ENCODE measurements around the gene KCNJ18. TPM values are rescaled to one million over a fixed set of nuclear protein-coding genes. Genes with fewer than 3 reads are reported as not detected.
"Not testable (repeated sequence)": the region's sequence is repeated elsewhere in the genome, so short reads cannot be mapped to it uniquely, and the experiment has no call there.

KCNJ18 gene
- total RNA-seq, 1 donor from 2014 or later, result not detected

GRCh38 chr17:21742326-21742725 is 50.0 kb downstream of the KCNJ18 start:
- Mint-ChIP-seq H3K9me3 (peaks cover under 1% of the 10 kb centered on the region), H3K27me3 (ENCODE audit: low read depth) (no peaks in the 10 kb centered on the region)
- intact Hi-C loops (cut with micrococcal nuclease), result no loop called here

GRCh38 chr17:21744151-21744550 is 51.8 kb downstream of the KCNJ18 start:
- H3K27me3 Mint-ChIP-seq (ENCODE audit: low read depth); H3K27ac Mint-ChIP-seq; H3K9me3 Mint-ChIP-seq; DNase-seq (ENCODE audit: low spot score); H3K4me3 Mint-ChIP-seq (ENCODE audit: low read depth); H3K4me1 Mint-ChIP-seq (ENCODE audit: low read depth); H3K36me3 Mint-ChIP-seq (ENCODE audit: low read depth); intact Hi-C loops (cut with micrococcal nuclease): not testable (repeated sequence)

More at GRCh38 chr17:21742326-21742725, 50.0 kb downstream of the KCNJ18 start:
- Mint-ChIP-seq H3K27ac (no peak overlapping the region), H3K4me1 (ENCODE audit: low read depth) (no peaks in the 10 kb centered on the region), H3K4me3 (ENCODE audit: low read depth) (no peak overlapping the region), H3K36me3 (ENCODE audit: low read depth) (no peaks in the 10 kb centered on the region)
- no peak for DNase-seq (ENCODE audit: low spot score)

- intact Hi-C loops (cut with micrococcal nuclease); H3K27me3 Mint-ChIP-seq (ENCODE audit: low read depth); H3K9me3 Mint-ChIP-seq; H3K4me3 Mint-ChIP-seq (ENCODE audit: low read depth); H3K36me3 Mint-ChIP-seq (ENCODE audit: low read depth); H3K27ac Mint-ChIP-seq; H3K4me1 Mint-ChIP-seq (ENCODE audit: low read depth); DNase-seq (ENCODE audit: low spot score): not testable (repeated sequence)
Observed at GRCh38 chr17:21744621-21745020, 52.3 kb downstream of the KCNJ18 start.

GRCh38 chr17:21745385-21746054 is 53.2 kb downstream of the KCNJ18 start:
- DNase-seq (ENCODE audit: low spot score); H3K36me3 Mint-ChIP-seq (ENCODE audit: low read depth); H3K4me1 Mint-ChIP-seq (ENCODE audit: low read depth); H3K27ac Mint-ChIP-seq; intact Hi-C loops (cut with micrococcal nuclease); H3K4me3 Mint-ChIP-seq (ENCODE audit: low read depth); H3K9me3 Mint-ChIP-seq; H3K27me3 Mint-ChIP-seq (ENCODE audit: low read depth): not testable (repeated sequence)

- H3K4me3 Mint-ChIP-seq (ENCODE audit: low read depth); H3K4me1 Mint-ChIP-seq (ENCODE audit: low read depth); H3K27ac Mint-ChIP-seq; H3K27me3 Mint-ChIP-seq (ENCODE audit: low read depth); intact Hi-C loops (cut with micrococcal nuclease); DNase-seq (ENCODE audit: low spot score); H3K9me3 Mint-ChIP-seq; H3K36me3 Mint-ChIP-seq (ENCODE audit: low read depth): not testable (repeated sequence)
Observed at GRCh38 chr17:21746415-21746814, 54.1 kb downstream of the KCNJ18 start.

DNA sequence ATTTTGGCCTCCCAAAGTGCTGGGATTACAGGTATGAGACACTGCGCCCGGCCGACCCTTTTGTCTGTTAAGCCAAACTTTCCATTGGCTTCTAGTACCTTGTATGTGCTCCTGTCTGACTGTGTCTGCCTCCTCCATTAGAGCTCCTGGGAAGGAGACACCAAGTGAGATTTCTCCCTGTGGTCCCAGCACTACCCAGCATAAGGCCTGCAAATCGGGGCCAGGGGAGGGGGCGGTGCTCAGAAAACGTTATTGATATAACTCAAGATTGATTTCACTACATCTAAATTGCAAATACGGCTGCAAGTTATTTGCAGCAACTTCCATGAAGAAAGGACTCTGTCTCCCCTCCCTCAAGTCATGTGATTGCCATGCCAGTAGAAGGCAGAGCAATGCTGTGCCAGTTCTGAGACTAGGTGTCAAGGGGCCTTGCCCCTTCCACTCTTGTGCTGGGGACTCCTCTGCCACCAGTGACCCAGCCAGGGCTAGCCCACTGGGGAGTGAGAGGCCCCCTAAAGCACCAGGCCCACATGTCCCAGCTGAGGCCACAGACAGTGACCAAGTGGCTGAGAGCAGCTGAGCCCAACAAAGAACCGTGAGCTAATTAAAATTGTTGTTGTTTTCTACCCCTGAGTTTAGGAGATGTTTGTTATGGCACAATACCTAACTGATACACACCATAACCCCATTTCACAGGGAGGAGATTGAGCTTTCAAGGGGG is 55.0 kb downstream of the KCNJ18 start:
- H3K9me3 Mint-ChIP-seq; H3K4me3 Mint-ChIP-seq (ENCODE audit: low read depth); H3K36me3 Mint-ChIP-seq (ENCODE audit: low read depth); H3K27ac Mint-ChIP-seq; H3K27me3 Mint-ChIP-seq (ENCODE audit: low read depth); DNase-seq (ENCODE audit: low spot score); intact Hi-C loops (cut with micrococcal nuclease); H3K4me1 Mint-ChIP-seq (ENCODE audit: low read depth): not testable (repeated sequence)

- DNase-seq (ENCODE audit: low spot score); H3K27ac Mint-ChIP-seq; H3K36me3 Mint-ChIP-seq (ENCODE audit: low read depth); H3K4me1 Mint-ChIP-seq (ENCODE audit: low read depth); H3K4me3 Mint-ChIP-seq (ENCODE audit: low read depth); H3K27me3 Mint-ChIP-seq (ENCODE audit: low read depth); intact Hi-C loops (cut with micrococcal nuclease); H3K9me3 Mint-ChIP-seq: not testable (repeated sequence)
Observed at GRCh38 chr17:21748686-21749085, 56.4 kb downstream of the KCNJ18 start.

GRCh38 chr17:21749696-21750531 is 57.6 kb downstream of the KCNJ18 start:
- H3K4me1 Mint-ChIP-seq (ENCODE audit: low read depth); H3K36me3 Mint-ChIP-seq (ENCODE audit: low read depth); H3K9me3 Mint-ChIP-seq; H3K27me3 Mint-ChIP-seq (ENCODE audit: low read depth); H3K4me3 Mint-ChIP-seq (ENCODE audit: low read depth); intact Hi-C loops (cut with micrococcal nuclease); DNase-seq (ENCODE audit: low spot score); H3K27ac Mint-ChIP-seq: not testable (repeated sequence)

- H3K4me3 Mint-ChIP-seq (ENCODE audit: low read depth); H3K27ac Mint-ChIP-seq; H3K27me3 Mint-ChIP-seq (ENCODE audit: low read depth); H3K9me3 Mint-ChIP-seq; H3K36me3 Mint-ChIP-seq (ENCODE audit: low read depth); H3K4me1 Mint-ChIP-seq (ENCODE audit: low read depth); DNase-seq (ENCODE audit: low spot score); intact Hi-C loops (cut with micrococcal nuclease): not testable (repeated sequence)
Observed at GRCh38 chr17:21751111-21751510, 58.8 kb downstream of the KCNJ18 start.
